CD4-positive, alpha-beta T cell treated with Interferon alpha-2 for 1 hour (primary cell): ENCODE measurements around the gene EXOSC1.
A peak's percentile ranks its signal among the peaks of the same experiment; 100 is the strongest.
"Not testable (repeated sequence)": the region's sequence is repeated elsewhere in the genome, so short reads cannot be mapped to it uniquely, and the experiment has no call there.

Experiments used
- DNase-seq, 2 donors: peaks; one replicate each; pipeline ENCODE4 v3.0.0-alpha.2; 2020 to 2022

The EXOSC1 gene

GRCh38 chr10:97445722-97446639, at the start of gene EXOSC1, which contains the start of gene ZDHHC16:
EXOSC1 (minus strand) TSS chr10:97446006; CDS start chr10:97445985, 21 bp downstream.
ZDHHC16 (plus strand) TSS chr10:97446175; CDS start chr10:97451676, 5,501 bp downstream.
- peak; percentile 88 to 93 for DNase-seq

- DNase-seq, result peak in 1 of 2 donors; percentile 21
These were observed 49.2 kb upstream of the EXOSC1 start for GRCh38 chr10:97494863-97495506.

GRCh38 chr10:97494151-97494550, 48.3 kb upstream of the EXOSC1 start:
- no peak for DNase-seq

GRCh38 chr10:97490592-97490991, 44.8 kb upstream of the EXOSC1 start:
- DNase-seq, result no peak

- DNase-seq, result no peak
These were observed 40.0 kb upstream of the EXOSC1 start for GRCh38 chr10:97485647-97486281.

GRCh38 chr10:97483921-97484320, 38.1 kb upstream of the EXOSC1 start:
- DNase-seq, result no peak

GRCh38 chr10:97483506-97483905, 37.7 kb upstream of the EXOSC1 start:
- DNase-seq, result no peak

- DNase-seq, result no peak
These were observed 36.6 kb upstream of the EXOSC1 start for GRCh38 chr10:97482381-97482780.

- no peak for DNase-seq
These were observed 35.3 kb upstream of the EXOSC1 start for GRCh38 chr10:97481071-97481470.

- DNase-seq, result no peak
These were observed 34.1 kb upstream of the EXOSC1 start for GRCh38 chr10:97479939-97480338.

GRCh38 chr10:97479410-97479809, 33.6 kb upstream of the EXOSC1 start:
- DNase-seq, result not testable (repeated sequence)

- DNase-seq, result no peak
These were observed 30.3 kb upstream of the EXOSC1 start for GRCh38 chr10:97475936-97476594.

GRCh38 chr10:97474918-97475317, 29.1 kb upstream of the EXOSC1 start:
- no peak for DNase-seq

- DNase-seq, result not testable (repeated sequence)
These were observed 23.0 kb upstream of the EXOSC1 start for GRCh38 chr10:97468781-97469180.

- no peak for DNase-seq
These were observed 22.4 kb upstream of the EXOSC1 start for GRCh38 chr10:97468162-97468561.

GRCh38 chr10:97466755-97467154, 20.9 kb upstream of the EXOSC1 start:
- no peak for DNase-seq

GRCh38 chr10:97465982-97466381, 20.2 kb upstream of the EXOSC1 start:
- no peak for DNase-seq

- no peak for DNase-seq
These were observed 18.4 kb upstream of the EXOSC1 start for GRCh38 chr10:97464226-97464625.

- peak; percentile 28 to 60 for DNase-seq
These were observed 17.7 kb upstream of the EXOSC1 start for GRCh38 chr10:97463363-97464132.

GRCh38 chr10:97462309-97462708, 16.5 kb upstream of the EXOSC1 start:
- no peak for DNase-seq

GRCh38 chr10:97459933-97460332, 14.1 kb upstream of the EXOSC1 start:
- DNase-seq, result no peak

- DNase-seq, result no peak
These were observed 13.3 kb upstream of the EXOSC1 start for GRCh38 chr10:97459111-97459510.
